Fibroblast of lung (primary cell): ENCODE measurements around the gene OR14A16. TPM values are rescaled to one million over a fixed set of nuclear protein-coding genes. Genes with fewer than 3 reads are reported as not detected.

Experiments used
- DNase-seq, 2 donors: peaks; one replicate each; pipeline versions ENCODE4 v3.0.0 to v3.0.0-alpha.2; 2010; ENCODE audit warnings: low read depth in 2 of 2
- H2AFZ ChIP-seq: 2 replicates; pipeline ENCODE4 v1.5.1; 2012; ENCODE audit warnings: low read length, control low read depth, inconsistent platforms
- H3K27ac ChIP-seq: 2 replicates; pipeline ENCODE4 v1.5.1; 2011; ENCODE audit warnings: low read length, control low read depth; ENCODE audit not compliant: insufficient read depth
- H3K27me3 ChIP-seq: 2 replicates; pipeline ENCODE4 v1.5.1; 2011; ENCODE audit warnings: mild to moderate bottlenecking, low read length; ENCODE audit not compliant: control insufficient read depth, insufficient read depth
- H3K36me3 ChIP-seq: 2 replicates; pipeline ENCODE4 v1.5.1; 2011; ENCODE audit warnings: low read length; ENCODE audit not compliant: control insufficient read depth, insufficient read depth
- H3K4me1 ChIP-seq: 2 replicates; pipeline ENCODE4 v1.5.1; 2011; ENCODE audit warnings: low read length; ENCODE audit not compliant: control insufficient read depth, insufficient read depth; ENCODE audit errors: extremely low read depth
- H3K4me2 ChIP-seq: 2 replicates; pipeline ENCODE4 v1.5.1; 2011; ENCODE audit warnings: low read length, control low read depth; ENCODE audit not compliant: insufficient read depth; ENCODE audit errors: extremely low read depth
- H3K4me3 ChIP-seq, 4 experiments: fragments of 200-600 bp in 1 of 4; sonication (generic) in 1 of 4; replicated peaks in 1 of 4; 2 replicates each; pipeline ENCODE4 v1.5.1; 2011 to 2016; ENCODE audit warnings: low read length in 4 of 4, low read depth in 3 of 4, mild to moderate bottlenecking in 3 of 4, control low read depth in 2 of 4, inconsistent platforms in 1 of 4, mixed read lengths in 1 of 4; ENCODE audit not compliant: insufficient read depth in 1 of 4; ENCODE audit errors: control extremely low read depth in 1 of 4
- H3K79me2 ChIP-seq: 2 replicates; pipeline ENCODE4 v1.5.1; 2012; ENCODE audit warnings: mild to moderate bottlenecking, low read length, inconsistent platforms; ENCODE audit not compliant: control insufficient read depth, insufficient read depth
- H3K9ac ChIP-seq: 2 replicates; pipeline ENCODE4 v1.5.1; 2011; ENCODE audit warnings: mild to moderate bottlenecking, low read length, control low read depth; ENCODE audit not compliant: insufficient read depth
- H3K9me3 ChIP-seq: 2 replicates; pipeline ENCODE4 v1.5.1; 2012; ENCODE audit warnings: low read depth, low read length; ENCODE audit not compliant: control insufficient read depth, insufficient read depth
- H4K20me1 ChIP-seq: 2 replicates; pipeline ENCODE4 v1.5.1; 2011; ENCODE audit warnings: low read length; ENCODE audit not compliant: control insufficient read depth, insufficient read depth; ENCODE audit errors: extremely low read depth
- EZH2 ChIP-seq: IDR thresholded peaks from 2 replicates; pipeline ENCODE4 v1.5.1; 2012; ENCODE audit warnings: low read length, control low read depth, mild to moderate bottlenecking; ENCODE audit errors: missing control alignments
- polyA plus RNA-seq, 2 donors: library from polyadenylated mRNA; depleted of rRNA in 1 of 2; stranded (reverse) in 1 of 2; unstranded in 1 of 2; fragments of >200 nt; gene quantifications; 2 replicates each; pipeline ENCODE4 v1.2.1, GENCODE V29; 2011 to 2012; ENCODE audit warnings: missing spikeins in 1 of 2
- total RNA-seq: library from RNA; depleted of rRNA; stranded (reverse); fragments of >200 nt; gene quantifications from 2 replicates; pipeline ENCODE4 v1.2.1, GENCODE V29; 2014
- TF ChIP-seq, protein P1 (sequence below), 2 donors: IDR thresholded peaks in 1 of 2; conservative IDR thresholded peaks in 1 of 2; 1 replicate in 1 of 2; 2 replicates in 1 of 2; pipeline ENCODE4 v1.5.1; 2011 to 2012; ENCODE audit warnings: low read length in 2 of 2, control low read depth in 1 of 2, inconsistent platforms in 1 of 2, low read depth in 1 of 2, mild to moderate bottlenecking in 1 of 2

Gene OR14A16
- total and polyA plus RNA-seq, 2 donors (not counting 1 experiment from before 2014, with no cell fraction given): not detected

- H4K20me1 ChIP-seq: no peaks in the 10 kb centered on the region
- H3K4me3 ChIP-seq: no peak overlapping the region
- TF ChIP-seq EZH2: no peak
- TF ChIP-seq, protein P1, sequence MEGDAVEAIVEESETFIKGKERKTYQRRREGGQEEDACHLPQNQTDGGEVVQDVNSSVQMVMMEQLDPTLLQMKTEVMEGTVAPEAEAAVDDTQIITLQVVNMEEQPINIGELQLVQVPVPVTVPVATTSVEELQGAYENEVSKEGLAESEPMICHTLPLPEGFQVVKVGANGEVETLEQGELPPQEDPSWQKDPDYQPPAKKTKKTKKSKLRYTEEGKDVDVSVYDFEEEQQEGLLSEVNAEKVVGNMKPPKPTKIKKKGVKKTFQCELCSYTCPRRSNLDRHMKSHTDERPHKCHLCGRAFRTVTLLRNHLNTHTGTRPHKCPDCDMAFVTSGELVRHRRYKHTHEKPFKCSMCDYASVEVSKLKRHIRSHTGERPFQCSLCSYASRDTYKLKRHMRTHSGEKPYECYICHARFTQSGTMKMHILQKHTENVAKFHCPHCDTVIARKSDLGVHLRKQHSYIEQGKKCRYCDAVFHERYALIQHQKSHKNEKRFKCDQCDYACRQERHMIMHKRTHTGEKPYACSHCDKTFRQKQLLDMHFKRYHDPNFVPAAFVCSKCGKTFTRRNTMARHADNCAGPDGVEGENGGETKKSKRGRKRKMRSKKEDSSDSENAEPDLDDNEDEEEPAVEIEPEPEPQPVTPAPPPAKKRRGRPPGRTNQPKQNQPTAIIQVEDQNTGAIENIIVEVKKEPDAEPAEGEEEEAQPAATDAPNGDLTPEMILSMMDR (conservative IDR thresholded peaks at IDR 0.05 in 1 of 2, IDR thresholded peaks at IDR 0.05 in 1 of 2; ENCODE audit: low read depth in 1 of 2, low read length in 2 of 2): no peak
- H3K27me3 ChIP-seq: no peaks in the 10 kb centered on the region
- H3K4me1 ChIP-seq: no peaks in the 10 kb centered on the region
- no peaks in the 10 kb centered on the region for H3K9me3 ChIP-seq
- no peak overlapping the region for H3K9ac ChIP-seq
- H3K36me3 ChIP-seq: no peaks in the 10 kb centered on the region
- no peaks in the 10 kb centered on the region for H3K79me2 ChIP-seq
- H2AFZ ChIP-seq: no peak overlapping the region
- no peak overlapping the region for H3K27ac ChIP-seq
- H3K4me2 ChIP-seq: no peak overlapping the region
- DNase-seq: no peak
Observed at GRCh38 chr1:247862756-247863155, 38.8 kb upstream of the OR14A16 start.

DNA sequence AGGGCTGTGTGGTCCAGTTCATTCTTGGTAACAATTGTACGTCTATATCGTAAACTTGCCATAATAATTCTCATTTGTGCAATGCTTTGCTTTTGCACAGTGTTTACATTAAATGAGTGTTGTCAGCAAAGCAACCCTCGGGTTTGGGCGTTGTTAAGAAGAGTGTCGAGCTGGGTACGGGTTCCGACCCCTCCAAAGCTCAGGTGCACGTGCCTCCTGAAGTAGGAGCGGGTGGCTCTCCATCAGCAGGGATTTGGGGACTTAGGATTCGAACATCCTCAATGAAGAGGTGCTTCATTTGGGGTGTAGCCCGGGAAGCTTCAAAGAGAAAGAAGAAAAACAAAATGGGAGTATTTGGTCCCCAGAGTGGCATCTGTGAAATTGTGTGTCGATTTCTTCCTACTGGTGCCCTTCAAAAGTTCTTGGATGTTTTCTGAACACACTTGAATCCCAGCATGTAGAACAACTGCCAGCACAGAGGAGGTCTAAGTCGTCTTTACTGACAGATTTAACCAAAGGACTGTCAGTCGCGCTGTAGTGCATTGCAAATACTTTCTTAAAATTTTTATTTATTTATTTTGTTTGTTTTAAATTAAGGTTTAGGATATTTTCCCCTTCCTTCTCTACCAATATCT, 34.2 kb upstream of the OR14A16 start:
- Histone ChIP-seq H2AFZ (no peak overlapping the region), H3K4me1 (no peaks in the 10 kb centered on the region), H3K4me2 (no peak overlapping the region), H3K9me3 (no peaks in the 10 kb centered on the region), H3K4me3 (peak overlapping the region in 2 of 4 experiments; percentile 10 to 45), H4K20me1 (no peaks in the 10 kb centered on the region), H3K27me3 (no peaks in the 10 kb centered on the region), H3K36me3 (no peaks in the 10 kb centered on the region), H3K9ac (no peak overlapping the region), H3K27ac (no peak overlapping the region), H3K79me2 (no peaks in the 10 kb centered on the region)
- DNase-seq: no peak
- TF ChIP-seq, protein P1 (conservative IDR thresholded peaks at IDR 0.05 in 1 of 2, IDR thresholded peaks at IDR 0.05 in 1 of 2; ENCODE audit: low read depth in 1 of 2, low read length in 2 of 2): no peak
- TF ChIP-seq EZH2: no peak

- no peak within 1 kb of the TSS for H3K4me2 ChIP-seq
- no peak for TF ChIP-seq EZH2
- TF ChIP-seq, protein P1 (conservative IDR thresholded peaks at IDR 0.05 in 1 of 2, IDR thresholded peaks at IDR 0.05 in 1 of 2; ENCODE audit: low read depth in 1 of 2, low read length in 2 of 2): no peak
- H3K9ac ChIP-seq: peak within 1 kb of the TSS; percentile 30
- no peak within 1 kb of the TSS for H3K27ac ChIP-seq
- peak in 1 of 2 donors; percentile 3 for DNase-seq
- H3K36me3 ChIP-seq: no peaks in the 10 kb centered on the region
- no peaks in the 10 kb centered on the region for H3K9me3 ChIP-seq
- H3K79me2 ChIP-seq: no peaks in the 10 kb centered on the region
- H3K27me3 ChIP-seq: no peaks in the 10 kb centered on the region
- no peak within 1 kb of the TSS for H2AFZ ChIP-seq
- no peaks in the 10 kb centered on the region for H3K4me1 ChIP-seq
- peak within 1 kb of the TSS in 2 of 4 experiments; percentile 10 to 45 for H3K4me3 ChIP-seq
- no peaks in the 10 kb centered on the region for H4K20me1 ChIP-seq
Observed at GRCh38 chr1:247857069-247857984, 33.4 kb upstream of the OR14A16 start, which contains the start of gene TRIM58. Gene TRIM58, plus strand, starts transcription at chr1:247857187. Its CDS starts 60 bp downstream, at chr1:247857247.
